Stimulated activated naive CD8-positive, alpha-beta T cell treated with anti-CD3 and anti-CD28 coated beads, Interleukin-15, Interleukin-2, amounts not matched to agents 100 U/mL and 50 U/mL, for 24 hours (primary cell): ENCODE results near the gene ZBTB43.
A peak's percentile ranks its signal among the peaks of the same experiment; 100 is the strongest.

Experiments used
- ATAC-seq: fragments of 150-1000 bp; cut with Tn5 transposase; one replicate; pipeline ENCODE4 v1.10.0; 2021
- DNase-seq: peaks from one replicate; pipeline ENCODE4 v3.0.0; 2021

ZBTB43 gene

DNA sequence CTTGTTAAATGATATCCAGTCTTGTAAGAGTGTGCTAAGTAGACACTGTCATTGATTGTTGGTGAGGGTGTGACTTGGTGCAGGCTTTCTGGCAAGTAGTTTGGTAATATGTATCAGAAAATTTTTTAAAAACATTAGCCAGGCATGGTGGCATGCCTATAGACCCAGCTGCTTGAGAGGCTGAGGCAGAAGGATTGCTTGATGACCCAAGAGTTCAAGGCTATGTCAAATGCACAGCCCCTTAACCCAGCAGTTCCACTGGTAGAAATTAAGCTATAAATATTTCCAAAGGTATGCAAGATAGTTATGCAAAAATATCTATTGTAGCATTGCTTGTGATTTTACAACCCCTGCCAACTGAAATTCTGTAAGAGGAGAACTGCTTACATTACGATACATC lies 24.2 kb downstream of the ZBTB43 start:
- ATAC-seq (no peak), DNase-seq (no peak)

DNA sequence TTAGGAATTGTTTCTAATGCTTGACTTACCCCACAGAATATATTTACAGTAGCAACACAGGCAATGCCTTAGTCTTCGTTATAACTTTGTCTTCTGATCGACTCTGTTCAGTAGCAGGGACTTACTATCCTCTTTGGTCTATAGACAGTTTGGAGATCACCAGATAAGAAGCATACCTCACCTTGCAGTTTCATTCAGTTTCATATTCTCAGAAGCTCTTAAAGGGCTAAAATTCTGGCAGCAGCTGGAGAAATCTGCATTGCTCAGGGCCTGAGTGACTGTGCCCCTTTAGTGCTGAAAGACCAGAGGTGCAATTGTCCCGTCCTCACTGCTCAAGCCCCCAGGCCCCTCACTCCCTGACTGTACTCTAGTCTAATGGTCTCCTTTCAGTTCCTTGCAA lies 26.0 kb downstream of the ZBTB43 start:
- no peak for DNase-seq
- no peak for ATAC-seq

DNA sequence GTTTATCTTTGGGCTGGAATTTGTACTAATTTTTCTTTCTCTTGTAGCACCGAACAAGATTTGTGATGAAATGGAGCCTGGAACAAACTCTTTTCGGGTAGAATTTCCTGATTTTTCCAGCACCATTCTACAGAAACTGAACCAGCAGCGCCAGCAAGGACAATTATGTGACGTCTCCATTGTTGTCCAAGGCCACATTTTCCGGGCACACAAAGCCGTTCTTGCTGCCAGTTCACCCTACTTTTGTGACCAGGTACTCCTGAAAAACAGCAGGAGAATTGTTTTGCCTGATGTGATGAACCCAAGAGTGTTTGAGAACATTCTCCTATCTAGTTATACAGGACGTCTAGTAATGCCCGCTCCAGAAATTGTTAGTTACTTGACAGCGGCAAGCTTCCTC lies 27.6 kb downstream of the ZBTB43 start:
- ATAC-seq (no peak), DNase-seq (no peak)

DNA sequence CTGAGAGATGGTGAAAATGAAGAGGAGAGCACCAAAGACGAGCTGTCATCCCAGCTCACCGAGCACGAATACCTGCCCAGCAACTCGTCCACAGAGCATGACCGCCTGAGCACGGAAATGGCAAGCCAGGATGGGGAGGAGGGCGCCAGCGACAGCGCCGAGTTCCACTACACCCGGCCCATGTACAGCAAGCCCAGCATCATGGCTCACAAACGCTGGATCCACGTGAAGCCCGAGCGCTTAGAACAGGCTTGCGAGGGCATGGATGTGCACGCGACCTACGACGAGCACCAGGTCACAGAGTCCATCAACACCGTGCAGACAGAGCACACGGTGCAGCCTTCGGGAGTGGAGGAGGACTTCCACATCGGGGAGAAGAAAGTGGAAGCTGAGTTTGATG lies 28.2 kb downstream of the ZBTB43 start:
- ATAC-seq, result no peak
- no peak for DNase-seq

DNA sequence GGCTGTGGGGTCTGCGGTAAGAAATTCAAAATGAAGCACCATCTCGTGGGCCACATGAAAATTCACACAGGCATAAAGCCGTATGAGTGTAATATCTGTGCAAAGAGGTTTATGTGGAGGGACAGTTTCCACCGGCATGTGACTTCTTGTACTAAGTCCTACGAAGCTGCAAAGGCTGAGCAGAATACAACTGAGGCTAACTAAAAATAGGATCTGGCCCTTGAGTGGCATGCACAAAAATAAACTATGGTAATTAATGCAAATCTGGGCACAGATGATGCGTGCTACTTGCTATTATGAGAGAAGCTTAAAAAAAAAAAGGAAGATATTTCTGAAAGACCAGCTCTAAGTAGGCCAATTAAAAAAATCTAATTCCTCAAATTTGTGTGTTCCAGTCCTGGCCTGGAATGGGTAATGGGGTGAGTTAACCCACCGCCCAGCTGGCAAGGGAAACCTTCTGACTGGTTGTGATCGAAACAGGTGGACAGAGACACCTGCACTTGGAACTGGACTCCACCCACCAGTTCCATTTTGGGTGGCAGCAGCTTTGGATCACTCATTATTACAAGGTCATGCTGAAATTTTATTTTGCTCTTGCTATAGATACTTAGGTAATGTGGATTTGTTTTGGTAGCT lies 29.0 kb downstream of the ZBTB43 start:
- DNase-seq, result no peak
- ATAC-seq, result no peak

DNA sequence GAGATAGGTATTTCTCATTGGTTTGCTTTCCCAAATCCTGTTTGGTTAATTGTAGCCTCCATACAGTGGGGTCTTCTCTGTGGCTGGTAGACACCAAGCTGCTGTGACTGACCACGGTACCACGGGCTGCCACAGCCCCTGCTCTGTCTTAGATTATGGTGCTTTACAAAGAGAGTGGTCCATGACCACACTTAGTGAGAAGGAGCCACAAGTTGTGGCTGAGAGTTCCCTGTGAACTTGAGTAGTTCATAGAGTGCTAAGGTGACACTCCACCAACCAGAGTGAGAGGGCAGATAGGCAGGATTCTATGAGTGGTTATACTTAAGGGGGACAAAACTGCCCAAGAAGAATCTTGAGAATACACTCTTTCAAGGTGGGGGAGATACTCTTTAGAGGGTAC lies 29.8 kb downstream of the ZBTB43 start:
- DNase-seq (no peak), ATAC-seq (no peak)

DNA sequence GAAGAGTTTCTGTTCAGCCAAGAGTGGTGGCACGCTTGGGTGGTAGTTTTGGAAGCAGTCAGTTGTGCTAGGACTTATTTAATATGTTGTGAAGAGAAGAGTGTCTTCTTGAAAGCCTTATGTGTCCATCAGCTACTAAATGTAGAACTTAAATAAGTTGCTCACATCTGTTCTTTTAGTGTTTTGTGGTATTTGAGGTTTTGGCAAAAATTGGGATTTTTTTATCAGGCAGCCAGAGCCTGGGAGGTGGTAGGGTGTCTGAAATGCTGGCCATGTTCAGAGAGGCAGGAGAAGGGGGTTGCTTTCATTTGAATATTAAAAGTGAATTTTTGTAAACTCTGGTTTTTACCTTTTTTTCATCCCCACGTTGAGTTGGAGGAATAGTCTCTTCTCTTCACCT lies 31.4 kb downstream of the ZBTB43 start:
- ATAC-seq (no peak), DNase-seq (no peak)

DNA sequence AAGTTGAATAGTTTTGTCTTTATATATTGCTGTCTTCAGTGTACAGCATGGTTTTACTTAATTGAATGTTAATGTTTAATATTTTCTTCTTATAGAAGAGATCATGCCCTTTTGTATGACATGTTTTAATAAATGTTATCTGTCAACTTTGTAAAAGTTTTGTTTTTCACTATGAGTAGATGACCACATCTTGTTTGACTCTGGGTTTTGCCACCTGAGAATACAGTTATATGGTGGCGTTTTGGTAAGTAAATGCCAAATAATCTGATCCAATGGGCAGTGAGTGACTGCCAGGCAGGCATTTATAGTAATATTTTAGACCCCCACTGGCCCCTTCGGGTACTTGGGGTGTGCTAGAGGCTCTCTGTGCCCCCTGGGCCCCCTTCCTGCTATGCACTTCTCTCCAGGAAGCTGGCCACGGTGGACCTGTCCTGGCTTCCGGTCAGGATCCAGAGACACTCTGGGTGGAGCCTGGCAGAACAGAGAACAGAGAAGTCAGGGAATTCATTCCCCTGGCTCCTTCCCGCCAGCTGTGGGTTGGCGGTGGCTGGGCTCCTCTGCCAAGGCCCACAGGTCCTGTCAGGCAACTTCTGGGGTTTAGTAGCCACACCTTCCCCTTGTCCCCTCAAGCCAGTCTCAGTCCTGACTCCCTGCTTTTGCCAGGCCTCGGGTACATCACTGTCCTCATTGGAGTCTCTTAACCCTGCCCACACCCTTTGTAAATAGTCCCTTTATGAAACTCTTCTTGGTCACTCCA lies 33.4 kb downstream of the ZBTB43 start:
- peak; percentile 26 for ATAC-seq
- no peak for DNase-seq

DNA sequence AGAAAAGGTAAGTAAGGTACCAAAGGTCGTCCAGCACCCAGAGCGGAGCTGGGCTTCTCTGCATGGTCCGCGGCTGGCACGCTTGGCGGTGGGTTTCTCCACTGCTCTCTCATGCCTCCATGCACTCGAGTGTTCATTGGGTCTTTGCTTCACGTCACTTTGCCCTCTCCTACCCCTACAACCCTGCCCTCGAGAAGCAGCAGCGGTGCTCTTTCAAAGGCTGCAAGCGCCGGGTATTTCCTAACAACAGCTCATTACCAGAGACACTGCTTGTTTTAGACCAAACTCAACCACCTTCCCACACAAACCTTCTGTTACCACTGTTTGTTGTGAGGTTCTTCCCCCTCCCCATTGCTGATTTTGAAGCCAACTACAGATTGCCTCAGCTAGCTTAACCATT lies 34.1 kb downstream of the ZBTB43 start:
- no peak for DNase-seq
- peak; percentile 37 for ATAC-seq

DNA sequence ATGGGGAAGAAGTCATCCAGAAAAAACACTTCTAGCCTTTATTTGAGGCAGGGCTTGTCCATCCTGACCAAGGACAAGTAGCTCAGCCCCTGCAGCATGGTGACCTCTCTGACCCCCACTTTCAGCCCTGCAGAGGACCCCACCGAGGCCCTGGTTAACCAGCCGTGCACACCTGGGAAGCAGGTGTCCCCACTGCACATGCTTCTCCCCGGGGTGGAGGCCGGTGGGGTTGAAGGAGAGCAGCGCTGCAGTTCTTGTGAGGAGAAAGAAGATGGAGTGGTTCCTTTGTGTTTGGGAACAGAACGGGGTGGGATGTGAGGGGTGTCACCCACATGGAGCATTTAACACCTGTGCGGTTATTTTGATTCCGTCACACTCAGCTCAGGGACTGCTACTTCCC lies 34.5 kb downstream of the ZBTB43 start:
- DNase-seq, result no peak
- ATAC-seq, result no peak

DNA sequence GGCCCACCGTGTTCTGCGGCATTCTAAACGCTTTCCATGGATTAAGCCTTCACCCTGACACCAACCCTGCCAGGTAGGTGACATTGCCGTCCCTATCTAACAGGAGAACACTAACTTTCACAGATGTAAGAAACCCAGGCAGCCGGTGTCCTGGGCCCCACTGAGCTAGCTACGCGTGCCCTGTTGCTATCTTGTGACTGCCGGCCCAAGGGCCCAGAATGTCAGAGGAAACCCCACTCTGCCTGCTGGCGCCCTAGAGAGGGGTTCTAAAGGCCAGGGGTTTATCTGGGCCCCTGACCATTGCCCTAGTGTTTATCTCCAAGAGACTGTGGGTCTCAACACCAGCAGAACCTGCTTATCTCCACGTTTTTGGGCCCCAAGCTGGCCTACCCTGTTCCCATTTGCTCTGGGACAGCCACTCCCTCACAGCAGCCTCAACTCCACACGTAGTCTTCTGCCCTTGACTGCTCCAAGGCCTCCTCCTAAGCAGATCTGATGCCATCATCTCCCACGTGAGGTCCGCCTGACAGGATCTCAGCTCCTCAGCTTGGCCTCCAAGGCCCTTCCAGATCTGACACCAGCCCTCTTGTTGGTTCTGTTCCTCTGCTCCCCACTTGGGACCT lies 37.5 kb downstream of the ZBTB43 start:
- ATAC-seq (no peak), DNase-seq (no peak)

DNA sequence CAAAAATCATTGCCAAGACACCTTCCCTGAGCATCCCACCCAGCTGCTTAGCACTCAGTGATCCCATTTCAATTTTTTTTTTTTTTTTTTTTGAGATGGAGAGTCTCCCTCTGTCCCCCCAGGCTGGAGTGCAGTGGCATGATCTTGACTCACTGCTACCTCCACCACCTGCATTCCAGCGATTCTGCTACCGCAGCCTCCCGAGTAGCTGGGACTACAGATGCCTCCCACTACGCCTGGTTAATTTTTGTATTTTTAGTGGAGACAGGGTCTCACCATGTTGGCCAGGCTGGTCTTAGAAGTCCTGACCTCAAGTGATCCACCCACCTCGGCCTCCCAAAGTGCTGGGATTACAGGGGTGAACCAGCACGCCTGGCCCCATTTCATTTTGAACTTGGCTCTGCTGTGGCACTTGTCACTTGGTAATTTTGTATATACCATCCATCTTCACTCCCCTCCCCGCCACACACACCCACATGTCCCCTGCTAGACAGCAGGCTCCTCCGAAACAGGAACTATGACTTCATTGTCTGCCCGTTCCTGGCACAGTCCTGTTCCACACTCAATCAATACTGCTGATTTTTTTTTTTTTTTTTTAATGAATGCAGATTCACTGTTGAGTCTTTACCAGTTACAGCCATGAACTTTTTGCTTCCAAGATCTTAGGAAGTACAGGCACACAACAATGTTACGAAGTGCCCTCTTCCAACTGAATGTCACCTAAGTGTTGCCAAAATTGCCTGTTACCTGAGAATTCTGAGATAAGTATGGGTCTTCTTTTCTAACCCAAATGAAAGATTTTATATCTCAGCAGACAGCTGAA lies 38.3 kb downstream of the ZBTB43 start:
- ATAC-seq (no peak), DNase-seq (no peak)

DNA sequence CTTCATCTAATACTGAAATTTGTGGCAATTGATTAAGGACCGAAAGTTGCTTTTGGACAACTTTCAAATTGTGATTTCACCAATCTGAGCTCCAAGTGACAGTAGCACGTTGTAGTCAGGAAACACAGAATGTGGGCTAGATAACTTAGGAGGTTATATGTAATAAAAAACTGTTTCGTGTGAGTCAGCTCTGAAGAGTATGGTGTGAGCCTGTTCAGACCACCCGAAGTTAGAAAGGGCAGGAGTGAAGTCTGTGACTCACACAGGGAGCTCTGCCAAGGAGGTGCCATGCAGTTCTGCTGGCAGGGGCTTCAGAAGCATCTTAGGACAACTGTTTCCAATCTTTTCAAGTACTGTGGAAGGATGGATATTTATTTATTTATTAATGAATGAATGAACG lies 39.2 kb downstream of the ZBTB43 start:
- DNase-seq (no peak), ATAC-seq (peak; percentile 72)

DNA sequence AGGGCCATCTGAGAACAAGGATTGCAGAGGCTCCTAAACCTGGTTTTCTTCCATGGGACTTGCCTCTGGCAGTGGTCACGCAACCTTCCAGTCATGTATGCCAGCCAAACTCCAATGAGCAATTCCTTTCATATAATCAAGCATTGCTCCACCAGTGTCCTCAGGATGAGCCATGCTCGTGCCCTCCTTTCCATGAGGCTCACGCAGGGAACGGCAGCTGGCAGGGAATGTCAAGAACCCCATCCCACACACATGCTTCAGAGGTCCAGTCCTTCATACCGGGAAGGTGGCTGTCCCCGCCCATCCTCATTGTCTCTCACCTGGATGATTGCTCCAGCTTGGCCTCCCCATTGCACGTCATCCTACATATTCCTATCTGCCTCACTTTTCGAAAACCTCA lies 42.2 kb downstream of the ZBTB43 start:
- DNase-seq (no peak), ATAC-seq (no peak)

DNA sequence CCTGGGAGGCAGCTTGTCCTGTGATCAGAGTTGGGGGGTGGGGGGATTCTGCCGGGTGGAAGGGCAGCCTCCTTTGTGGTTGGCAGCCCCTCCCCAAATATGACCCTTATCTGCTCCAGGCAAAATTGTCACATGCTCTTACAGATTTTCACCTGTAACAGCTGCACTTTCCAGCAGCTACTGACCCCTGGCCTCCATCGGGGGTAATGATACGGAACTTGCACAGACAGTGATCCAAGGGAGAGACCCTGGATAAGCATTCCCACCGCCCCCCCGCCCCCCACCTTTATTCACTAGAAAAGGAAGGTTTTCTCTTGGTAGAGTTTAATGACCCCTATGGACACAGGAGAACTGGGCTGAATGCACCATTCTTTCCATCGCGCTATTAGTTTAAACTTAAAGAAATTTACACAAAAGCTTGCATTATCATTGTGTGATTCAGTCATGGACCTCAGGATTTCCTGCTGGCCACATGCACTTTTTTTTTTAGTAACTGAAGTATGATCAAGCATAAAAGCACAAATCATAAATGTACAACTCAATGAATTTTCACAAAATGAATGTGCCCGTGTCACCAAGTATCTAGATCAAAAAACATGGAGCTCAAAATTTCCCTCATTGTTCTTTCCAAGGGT lies 44.9 kb downstream of the ZBTB43 start:
- ATAC-seq (no peak), DNase-seq (no peak)

DNA sequence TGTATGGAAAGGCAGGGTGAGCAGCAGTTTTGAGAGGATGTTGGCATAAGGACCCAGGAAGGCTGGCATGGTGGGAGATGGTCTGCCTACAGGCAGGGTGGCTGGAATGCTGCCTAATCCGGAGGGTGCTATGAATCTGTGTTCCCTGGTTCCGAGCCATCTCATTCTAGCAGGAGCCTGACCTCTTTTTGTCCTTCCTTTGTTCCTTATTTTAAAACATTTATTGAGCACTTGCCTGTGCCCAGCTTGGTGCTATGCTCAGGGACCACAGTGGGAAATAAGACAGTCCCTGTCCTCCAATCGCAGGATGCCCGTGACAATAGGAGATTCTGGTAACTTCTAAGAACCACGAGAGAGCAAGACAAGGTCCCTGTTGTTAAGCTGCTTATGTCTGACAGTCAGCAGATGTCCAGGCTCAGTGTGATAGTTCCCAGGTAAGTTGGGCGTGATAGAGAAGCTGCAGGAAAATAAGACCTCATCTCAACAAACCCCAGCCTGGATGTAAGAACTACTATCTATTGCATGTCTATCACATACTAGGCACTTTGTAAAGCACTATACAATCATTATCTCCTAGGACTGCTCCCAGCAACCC lies 46.5 kb downstream of the ZBTB43 start:
- ATAC-seq, result no peak
- DNase-seq, result no peak

DNA sequence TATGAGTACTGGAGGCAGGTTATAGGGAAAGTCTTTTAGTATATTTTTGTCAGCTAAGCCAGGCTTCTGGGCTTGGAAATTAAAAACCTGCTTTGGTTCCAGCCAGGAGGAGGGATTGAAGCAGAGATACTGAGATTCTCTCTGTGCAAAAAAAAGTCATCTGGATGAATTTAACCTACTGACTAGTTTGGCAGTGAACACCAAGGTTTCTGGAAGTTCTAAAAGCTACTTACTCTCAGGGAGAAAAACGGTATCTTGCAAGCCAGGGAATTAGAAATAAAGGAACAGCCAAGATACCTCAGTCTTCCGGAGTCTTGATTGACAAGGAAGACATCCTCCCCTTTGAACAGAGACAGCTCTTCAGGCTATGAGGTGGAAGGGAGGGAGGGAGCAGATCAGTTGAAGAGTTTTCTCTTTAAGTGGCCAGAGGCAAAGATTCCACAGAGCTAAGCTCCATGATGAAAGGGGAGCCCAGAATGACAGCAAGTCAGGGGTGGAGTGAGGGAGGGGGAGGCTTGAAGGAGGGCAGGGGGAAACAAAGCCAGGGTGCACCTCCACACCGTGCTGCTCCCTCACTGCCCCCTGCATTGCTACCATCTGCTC lies 47.3 kb downstream of the ZBTB43 start:
- ATAC-seq (no peak), DNase-seq (no peak)

DNA sequence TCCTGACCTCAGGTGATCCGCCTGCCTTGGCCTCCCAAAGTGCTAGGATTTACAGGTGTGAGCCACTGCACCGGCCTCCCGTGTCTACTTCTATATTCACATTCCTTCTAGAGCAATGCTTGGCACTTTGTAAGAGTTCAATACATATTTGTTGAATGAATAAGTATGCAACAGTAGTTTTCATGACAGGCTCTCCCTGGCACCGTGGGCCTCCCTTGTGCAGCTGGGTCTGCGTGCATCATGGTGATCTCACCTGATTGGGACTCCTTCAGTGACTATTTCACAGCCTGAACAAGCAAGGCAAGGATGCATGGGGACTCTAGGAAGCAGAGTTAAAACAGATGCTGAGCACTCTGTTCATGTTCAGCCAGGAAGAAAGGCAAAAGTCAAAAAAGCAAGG lies 48.8 kb downstream of the ZBTB43 start:
- DNase-seq, result no peak
- no peak for ATAC-seq

DNA sequence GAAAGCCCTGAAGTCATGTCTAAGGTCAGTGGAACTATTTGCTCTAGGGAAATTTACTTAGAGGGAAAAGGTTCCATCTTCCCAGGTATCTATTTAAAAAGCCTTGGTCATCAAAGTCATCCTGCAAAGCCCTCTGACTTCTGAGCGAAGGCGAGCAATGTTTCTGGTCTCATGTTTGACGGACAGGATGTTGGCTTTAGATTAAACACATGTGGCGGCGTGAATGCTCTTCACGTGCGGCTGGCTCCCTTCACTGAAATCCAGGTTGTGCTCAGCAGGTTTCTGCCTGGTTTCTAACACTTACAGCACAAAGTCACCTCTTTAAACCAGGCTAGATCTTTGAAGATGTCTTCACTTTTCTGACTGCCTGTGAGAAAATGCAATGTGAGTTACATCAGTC lies 49.9 kb downstream of the ZBTB43 start:
- DNase-seq, result no peak

DNA sequence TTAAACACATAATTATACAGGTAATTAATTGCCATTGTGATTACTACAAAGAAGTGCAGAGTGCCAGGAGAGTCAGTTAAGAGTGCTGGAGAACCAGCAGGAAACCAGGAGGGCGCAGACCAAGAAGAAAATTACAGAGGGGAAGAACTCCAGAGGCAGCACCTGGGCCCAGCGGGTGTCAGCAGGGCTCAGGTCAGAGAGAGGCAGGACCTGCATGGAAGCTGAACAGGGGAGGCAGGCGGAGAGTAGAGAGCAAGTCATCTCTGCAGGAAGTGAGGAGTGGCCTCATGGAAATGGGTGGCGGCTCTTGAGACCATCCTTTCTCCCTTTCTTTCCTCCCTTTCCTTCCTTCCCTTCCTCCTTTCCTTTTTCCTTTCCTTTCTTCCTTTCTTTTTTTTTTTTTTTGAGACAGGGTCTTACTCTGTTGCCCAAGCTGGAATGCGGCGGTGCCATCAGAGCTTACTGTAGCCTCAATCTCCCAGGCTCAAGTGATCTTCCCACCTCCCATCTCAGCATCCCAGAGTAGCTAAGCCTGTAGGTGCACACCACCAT lies 51.6 kb downstream of the ZBTB43 start:
- DNase-seq, result no peak
- no peak for ATAC-seq

More for the DNA sequence above, 49.9 kb downstream of the ZBTB43 start:
- no peak for ATAC-seq

DNA sequence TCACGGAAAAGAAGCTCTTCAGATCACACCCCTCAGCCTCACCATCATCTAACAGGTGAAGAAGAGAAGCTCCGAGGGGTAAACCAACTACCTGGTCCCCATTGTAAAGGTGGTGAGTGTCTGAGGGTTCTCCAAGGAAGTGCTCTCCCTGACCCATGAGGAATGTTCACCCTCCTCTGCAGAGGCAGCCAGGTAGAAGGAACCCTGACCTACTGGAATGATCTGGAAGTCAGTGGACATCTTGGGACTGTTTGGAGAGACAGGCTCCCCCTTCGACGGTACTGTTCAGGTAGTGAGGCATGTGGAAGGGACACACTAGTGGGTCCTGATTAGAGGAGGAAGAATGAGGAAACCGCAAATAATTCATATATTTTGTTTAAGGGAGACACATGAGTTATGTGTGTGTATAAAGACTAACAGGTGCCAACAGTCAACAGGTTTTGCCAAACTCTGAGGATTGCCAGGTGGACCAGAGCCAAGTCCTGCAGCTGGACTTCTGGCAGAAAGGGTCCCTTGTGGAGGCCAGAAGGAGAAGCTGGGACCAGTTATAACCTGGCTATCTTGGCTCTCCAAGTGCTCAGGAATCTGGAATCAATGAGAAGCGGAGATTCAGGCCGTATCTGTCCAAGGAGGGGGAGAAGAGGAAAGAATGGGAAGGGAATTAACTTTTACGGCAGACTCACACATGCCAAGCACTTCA lies 52.6 kb downstream of the ZBTB43 start:
- no peak for ATAC-seq
- no peak for DNase-seq
